HG02970 (cell line): ENCODE measurements around the gene RPL36A.
A peak's percentile ranks its signal among the peaks of the same experiment; 100 is the strongest.

Source experiments
- ATAC-seq: cut with Tn5 transposase; IDR thresholded peaks from one replicate; pipeline ENCODE4 v1.9.1; 2021; ENCODE audit warnings: mild to moderate bottlenecking, moderate library complexity, moderate number of reproducible peaks; ENCODE audit not compliant: unreplicated experiment, low FRiP score

The RPL36A gene

DNA sequence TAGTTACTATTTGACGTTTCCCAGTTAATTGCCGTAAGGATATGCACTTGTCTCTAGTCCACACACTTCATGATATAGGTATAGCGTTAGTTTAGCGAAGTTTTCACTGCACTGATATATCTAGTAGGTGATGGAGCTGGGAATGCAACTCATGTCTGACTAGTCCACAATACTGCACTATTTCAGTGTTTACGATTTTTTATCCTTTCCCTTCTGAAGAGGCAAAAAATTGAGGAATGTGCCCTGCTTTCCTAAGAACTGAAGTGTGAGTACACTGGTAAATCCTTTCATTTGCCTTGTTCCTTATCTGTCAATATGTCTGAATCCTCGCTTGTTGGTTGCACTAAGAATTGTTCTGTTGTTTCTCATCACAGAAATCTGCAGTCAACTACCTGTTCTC lies 1.0 kb downstream of the RPL36A start:
- ATAC-seq, result no peak

DNA sequence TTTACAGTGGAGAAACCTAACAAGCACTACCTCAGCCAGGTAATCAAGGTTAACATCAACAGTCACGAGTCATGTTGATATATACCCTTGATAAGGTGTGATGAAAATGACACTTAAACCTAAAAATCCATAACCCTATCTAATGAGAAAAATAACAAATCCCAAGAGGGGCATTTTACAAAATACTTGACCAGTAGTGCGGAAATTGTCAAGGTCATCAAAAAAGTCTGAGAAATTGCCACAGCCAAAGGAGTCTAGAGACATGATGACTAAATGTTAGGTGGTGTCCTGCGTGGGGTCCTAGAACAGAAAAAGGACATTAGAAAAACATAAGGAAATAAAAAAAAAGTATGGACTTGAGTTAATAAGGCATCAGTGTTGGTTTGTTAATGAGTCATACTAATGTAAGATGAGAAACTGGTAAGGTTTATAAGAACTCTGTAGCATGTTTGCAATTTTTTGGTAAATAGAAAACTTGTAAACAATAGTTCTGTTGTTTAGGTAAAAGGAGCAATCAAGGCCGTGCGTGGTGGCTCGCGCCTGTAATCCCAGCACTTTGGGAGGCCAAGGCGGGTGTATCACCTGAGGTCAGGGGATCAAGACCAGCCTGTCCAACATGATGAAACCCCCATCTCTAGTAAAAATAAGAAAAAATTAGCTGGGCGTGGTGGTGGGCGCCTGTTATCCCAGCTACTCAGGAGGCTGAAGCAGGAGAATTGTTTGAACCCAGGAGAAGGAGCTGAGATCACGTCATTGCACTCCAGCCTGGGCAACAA lies 2.9 kb downstream of the RPL36A start:
- no peak for ATAC-seq

DNA sequence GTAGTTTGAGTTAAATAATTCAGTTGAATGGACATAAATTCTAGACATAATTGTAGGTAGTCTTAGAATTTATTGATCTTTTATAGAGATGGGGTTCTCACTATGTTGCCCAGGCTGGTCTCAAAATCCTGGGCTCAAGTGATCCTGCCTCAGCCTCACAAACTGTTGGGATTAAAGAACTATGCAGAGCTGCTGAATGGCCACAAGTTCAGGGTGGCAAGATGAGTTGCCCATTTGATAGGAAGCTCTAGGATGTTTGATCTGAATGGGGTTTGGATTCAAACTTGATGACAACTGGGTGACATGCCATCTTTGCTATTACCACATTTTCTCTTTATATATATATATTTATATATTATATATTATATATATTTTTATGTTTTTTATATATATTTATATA lies 3.6 kb downstream of the RPL36A start:
- no peak for ATAC-seq

DNA sequence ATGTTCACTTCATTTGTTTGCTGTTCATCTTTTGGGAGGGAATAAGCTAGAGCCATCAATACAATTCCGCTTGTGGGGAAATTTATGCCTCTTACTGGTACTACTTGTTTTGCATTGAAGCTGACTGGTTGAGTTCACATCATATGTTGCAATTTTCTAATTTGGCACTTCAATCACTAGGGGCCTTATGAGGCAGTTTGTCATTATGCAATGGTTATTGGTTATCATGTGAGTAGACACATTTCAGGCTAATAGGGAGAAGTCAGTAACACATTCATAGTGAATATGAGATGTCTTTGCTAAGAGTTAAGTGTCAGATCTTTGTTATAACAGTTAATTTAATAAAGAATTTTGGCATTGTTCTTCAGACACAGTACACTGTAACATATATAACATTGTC lies 5.0 kb downstream of the RPL36A start:
- no peak for ATAC-seq

DNA sequence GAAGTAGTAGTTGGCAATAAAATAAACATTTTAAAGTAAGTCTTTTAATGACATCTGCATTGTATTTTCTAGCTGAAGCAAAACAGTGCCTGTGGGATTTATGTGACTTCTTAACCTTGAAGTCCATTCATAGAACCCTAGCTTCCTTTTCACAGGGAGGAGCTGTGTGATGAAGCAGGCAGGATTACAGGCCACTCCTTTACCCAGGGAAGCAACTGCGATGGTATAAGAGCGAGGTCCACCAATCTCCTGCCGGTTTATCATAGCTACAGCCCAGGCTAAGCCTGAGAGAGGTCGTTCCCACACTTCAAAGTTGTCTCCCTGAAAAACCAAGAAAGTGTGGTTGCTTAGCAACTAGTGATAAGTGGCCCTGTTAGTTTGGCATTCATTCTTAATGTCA lies 7.0 kb downstream of the RPL36A start:
- ATAC-seq, result no peak

DNA sequence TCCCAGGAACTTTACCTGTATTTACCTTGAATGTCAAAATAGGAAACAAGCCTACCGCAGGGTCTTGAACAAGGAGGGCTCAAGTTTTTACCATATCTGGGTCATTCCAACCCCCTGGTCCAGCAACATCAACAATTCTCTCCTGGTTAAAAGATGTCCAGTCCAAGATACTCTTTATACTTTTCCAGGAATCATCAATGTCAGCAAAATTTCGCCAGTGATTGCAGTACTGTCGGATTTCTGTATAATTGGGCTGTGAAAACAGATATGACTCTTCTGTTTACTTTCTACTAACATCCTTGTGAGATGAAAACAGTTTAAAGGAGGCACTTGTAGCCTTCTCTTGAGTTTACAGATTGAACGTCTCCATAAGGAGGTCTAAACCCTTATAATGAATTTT lies 7.9 kb downstream of the RPL36A start:
- no peak for ATAC-seq

DNA sequence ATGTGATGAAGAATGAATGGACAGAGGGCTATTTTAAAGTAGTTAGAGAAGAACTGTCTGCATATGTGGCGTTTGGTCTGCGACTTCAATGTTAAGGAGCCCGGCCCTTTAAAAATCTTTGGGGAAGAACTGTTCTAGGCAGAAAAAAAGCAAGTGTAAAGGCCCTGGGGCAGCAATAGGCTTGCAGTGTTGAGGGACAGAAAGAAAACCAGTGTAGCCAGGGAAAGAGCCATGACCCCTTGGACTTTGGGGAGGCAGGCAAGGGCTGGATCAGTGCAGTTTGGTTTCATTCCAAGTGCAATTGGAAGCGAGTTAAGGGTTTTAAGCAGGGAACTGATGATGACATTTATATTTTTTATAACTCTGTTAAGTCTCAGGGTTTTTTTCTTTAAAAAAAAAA lies 9.0 kb downstream of the RPL36A start:
- no peak for ATAC-seq

DNA sequence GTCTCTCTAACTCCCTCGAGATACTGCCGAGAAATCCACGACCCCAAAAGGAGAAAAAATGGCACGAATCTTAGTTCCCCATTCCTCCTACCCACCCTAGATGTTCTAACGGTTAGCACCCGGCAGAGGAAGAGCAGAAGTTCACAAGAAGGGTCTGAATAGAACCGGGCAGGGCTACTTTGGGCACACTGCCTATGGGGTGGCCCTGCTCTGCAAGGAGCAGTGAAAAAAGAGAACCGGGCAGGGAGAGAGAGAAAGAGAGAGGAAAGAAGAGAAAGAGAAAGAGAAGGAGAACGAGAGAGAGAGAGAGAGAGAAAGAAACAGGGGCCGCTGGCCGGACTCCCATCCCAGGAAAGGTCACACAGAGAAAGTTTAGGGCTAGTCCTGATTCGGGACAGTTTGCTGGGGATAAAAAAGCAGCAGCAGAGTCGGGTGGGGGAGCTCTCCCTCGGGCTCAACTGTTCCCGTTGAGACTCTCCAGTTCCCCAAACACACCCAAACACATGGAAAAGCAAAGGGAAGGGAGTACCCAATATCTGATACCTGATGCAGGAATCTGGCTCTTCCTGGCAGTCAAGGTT lies 16.4 kb downstream of the RPL36A start:
- ATAC-seq, result no peak

DNA sequence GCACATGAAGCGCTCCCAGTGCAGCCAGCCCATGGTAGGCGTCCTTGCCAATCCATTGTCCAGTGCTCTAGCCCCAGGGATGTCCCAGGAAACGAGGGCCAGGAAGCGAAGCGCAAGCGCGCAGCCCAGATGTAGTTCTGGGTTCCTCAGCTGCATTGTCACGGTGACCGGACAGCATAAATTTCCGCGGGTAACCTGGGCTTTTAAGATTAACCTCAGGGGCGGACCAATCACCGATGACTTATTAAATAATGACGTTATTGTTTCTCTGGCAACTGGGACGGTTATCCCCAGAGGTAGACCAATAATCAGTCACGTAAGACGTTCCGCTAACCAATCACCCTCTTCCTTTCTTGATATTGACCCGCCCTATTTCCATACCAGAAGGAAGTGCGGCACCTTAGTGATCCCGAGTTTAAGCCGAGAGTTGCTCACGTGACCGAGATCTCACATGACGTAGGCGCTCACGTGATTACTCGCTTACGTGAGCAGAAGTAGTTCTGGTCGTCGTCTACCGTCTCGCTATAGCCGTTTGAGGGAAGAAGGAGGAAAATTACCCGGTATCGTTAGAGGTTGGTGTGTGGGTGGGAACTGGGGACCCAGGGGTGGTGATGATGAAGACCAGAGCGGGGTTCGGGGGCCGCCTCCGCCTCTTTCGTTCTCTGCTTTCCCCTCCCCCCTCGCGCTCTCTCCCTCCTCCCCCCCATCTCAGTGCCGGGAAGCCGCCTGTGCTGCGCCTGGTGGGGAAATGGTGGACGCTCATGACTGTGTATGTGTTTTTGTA lies 17.1 kb downstream of the RPL36A start, which contains the start of the genes GLA and HNRNPH2:
TSS of gene GLA (minus strand) at position 178 of the 784 bp plus-strand sequence. CDS start at position 156, 22 bp downstream.
TSS of gene HNRNPH2 (plus strand) at position 475 of the 784 bp plus-strand sequence. CDS start 3,767 bp downstream, outside the sequence.
- ATAC-seq, result peak; percentile 97

DNA sequence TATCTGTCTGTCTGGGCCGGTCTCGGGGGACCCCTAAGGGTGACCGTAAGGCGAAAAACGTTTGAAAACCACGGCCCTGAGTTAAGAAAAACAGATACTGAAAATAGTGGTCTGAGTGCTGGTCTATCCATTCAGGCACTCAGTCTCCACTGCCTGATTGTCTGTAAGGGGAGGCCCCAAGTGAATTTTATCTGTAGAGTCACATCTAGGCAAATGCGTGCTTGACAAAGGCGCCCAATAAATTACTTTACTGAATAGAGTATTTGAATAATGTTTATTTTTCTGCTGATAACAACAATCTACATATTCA lies 17.7 kb downstream of the RPL36A start:
- ATAC-seq, result no peak

DNA sequence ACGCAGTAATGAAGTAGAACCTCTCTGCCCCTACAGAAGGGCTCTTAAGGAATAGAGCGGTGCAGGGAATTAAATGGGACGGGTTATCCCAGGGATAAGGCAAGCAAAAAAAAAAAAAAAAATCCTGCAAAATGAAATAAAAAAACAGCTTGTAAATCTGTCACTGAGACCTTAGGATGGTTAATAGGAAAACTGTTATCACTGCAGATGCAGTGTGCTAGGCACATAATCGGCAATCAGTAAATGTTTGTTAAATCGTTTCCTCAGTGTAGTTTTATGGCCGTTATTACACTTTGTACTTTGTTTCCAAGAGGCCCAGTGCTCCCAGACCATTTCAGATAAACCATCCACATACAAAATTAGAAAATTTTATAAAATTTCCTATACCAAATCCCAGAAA lies 18.2 kb downstream of the RPL36A start:
- ATAC-seq, result no peak

DNA sequence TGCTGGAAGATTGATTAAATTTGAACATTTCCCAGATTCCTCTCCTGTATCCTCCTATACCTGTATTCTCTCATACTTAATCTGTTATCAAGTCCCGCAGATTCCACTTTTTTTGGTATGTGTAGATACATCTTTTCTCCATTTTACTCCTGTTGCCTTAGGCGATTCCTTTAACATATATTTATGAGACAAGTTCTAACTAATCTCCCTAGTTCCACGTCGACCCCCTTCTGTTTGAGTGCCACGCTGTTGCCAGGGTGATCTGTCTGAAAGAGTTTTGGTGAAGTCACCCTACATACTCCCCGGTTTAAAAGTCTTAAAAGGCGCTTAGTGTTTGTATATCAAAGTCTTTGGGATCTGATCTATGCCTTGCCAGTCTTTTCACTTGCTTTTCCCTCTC lies 19.6 kb downstream of the RPL36A start:
- ATAC-seq, result no peak

DNA sequence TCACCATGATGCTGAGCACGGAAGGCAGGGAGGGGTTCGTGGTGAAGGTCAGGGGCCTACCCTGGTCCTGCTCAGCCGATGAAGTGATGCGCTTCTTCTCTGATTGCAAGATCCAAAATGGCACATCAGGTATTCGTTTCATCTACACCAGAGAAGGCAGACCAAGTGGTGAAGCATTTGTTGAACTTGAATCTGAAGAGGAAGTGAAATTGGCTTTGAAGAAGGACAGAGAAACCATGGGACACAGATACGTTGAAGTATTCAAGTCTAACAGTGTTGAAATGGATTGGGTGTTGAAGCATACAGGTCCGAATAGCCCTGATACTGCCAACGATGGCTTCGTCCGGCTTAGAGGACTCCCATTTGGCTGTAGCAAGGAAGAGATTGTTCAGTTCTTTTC lies 21.2 kb downstream of the RPL36A start:
- ATAC-seq, result no peak

DNA sequence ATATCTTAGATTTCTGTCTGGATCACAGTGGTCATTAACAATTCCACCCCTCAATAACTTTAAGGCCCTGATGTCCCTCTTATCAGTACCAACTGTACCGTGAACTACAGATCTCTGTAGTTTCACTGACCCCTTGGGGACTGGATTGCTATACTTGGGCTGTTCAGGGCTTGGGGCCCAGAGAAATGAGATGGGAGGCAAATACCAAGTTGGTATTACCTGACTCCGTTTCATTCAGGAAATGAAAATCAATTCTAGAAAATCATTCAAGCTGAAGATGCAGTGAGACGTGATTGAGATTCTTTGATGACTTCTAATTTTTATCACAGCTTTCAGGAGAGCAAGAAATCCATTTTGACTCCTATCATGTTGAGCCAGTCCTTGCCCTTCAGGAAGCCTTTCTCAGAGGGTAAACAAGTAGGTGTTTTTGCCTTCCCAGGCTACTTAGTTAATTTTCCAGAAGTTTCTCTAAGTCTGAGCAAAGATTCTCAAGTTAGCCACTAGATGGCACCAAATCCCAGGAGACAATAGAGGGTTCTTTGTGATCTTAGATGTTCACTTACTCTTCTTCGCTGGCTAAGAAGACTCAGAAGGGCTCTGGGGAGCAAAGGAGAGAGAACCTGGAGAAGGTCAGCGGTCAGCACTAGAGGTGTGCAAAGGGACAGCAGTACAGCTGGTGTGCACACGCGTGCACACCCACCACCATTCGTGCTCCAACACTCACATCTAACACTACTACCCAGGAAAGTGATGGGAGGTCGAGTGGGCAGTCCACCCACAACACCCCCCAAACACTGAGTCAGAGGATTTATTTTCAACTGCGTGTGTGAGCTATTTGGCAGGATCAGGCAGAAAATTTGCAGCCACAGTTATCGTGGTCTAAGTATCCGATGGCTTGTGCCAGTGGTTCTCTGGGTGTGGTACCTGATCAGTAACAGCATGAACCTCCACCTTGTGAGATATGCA lies 24.7 kb downstream of the RPL36A start:
- no peak for ATAC-seq

DNA sequence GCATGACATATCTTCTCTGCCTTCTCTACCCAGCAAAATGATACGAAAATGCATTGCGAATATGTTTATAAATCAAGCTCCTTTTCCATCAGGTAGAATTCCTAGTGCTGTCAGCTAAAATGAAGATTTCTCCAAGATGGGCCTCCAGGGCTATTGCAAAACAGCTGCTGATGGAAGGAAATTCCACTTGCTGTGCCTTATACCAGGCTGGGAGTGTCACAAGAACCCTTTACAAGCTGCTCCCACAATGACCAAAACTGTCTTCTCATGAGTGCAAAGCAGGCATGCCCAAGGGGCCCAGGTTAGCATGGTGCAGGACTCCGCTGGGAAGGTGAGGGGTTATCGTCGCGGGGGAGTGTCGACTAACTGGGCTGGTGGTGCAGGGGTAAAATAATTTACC lies 25.9 kb downstream of the RPL36A start:
- no peak for ATAC-seq

DNA sequence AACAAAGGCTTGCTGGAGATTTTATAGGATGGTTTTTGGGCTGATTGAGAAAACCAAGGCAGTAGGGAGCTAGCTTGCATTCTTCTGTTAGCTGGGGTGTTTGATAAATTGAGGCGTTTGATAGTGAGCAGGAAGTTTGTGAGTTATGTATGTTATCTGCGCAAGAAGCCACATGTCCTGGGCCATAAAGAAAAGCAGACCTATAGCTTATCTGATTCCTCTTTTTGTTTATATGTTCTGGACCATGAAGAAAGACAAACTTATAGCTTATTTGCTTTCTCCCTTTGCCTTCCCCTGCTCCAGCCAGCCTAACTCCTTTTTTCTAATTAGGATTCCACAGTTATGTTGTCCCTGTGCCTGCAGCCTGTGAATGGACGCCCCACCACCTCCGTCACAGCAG lies 26.4 kb downstream of the RPL36A start:
- no peak for ATAC-seq

DNA sequence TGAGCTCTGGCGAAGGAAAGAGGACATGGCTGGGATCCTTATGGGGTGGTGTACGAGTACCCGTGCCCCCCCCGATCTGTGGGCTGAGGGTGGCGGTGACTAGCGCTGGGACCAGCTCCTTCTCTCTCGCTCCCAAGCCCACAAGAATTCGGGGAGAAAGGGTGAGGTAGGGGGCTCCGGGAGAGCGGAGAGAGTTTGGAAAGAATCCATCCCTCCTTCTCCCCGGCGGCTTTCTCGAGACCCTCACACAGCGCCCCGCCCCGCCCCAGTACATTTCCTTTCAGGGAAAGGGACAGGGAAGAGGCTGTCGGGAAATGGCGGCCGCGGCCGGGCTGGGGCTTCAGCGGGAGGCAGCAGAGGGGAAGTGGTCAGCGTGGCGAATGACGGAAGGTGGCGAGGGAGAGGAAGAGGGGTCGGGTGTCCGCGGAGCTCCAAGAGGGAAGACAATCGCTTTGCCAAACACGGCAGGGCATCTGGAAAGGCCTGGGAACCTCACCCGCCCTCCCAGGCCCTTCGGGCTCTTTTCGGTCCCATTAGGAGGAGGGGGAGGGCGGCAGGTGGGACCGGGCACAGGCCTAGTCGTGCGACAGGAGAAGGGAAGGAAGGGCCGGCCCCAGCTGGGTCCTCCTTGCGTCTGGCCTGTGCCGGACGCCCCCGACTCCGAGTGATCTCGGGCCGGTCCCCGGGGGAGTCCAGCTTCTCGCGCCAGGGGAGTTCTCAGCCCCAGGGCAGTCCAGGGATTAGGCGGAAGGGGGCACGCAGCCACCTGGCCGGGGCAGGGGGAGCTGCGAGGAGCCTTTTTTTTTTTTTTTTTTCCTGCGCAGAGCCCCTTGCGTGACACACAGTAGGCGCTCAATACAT lies 27.4 kb downstream of the RPL36A start:
- ATAC-seq, result no peak

DNA sequence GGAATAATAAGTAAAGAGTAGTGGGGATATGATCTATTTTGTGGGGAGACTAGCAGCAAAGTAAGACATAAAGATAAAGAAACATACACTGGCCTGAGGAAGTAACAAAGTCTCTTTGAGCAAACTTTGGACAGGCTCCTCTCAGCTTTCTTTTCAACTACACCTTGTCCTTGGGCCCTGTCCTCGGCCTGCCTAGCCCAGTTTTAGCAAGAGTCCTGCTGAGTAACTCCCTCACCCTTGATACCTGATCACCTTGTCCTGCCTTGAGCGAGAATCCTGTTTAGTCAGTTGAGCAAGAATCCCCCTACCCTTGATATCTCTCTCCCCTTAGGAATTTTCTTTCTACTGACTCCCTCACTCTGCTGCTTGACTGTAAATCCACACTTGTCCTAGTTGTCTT lies 28.7 kb downstream of the RPL36A start:
- no peak for ATAC-seq

DNA sequence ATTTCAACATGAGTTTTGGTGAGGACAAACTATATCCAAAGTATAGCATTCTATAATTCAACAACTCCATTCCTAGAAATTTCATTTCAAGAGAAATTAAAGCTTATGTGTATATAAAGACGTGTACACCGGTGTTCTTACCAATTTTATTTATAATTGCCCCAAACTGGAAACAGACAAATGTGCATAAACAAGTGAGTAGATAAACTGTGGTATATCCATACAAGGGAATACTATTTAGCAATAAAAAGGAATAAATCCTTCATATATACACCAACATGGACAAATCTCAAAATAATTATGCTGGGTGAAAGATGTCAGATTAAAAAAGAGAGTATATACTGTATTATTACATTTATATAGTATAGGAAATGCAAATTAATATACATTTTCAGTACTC lies 37.1 kb downstream of the RPL36A start:
- no peak for ATAC-seq

DNA sequence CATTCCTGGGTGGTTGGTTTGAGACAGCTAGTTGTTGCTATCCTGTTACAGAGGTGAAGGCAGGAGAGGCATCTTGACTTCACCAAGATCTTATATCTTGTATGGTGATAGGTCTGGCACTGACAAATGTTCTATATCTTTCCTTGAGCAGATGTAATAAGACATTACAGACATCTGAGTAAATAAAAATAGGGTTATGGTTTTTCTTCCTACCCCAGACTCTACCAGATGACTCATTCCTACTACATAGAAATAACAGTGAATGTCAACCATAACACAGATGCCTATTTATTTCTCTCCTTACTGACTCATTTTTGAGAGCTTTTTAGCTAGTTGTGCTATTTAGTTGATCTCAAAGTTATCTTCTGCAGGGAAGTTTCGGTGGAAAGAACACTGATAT lies 39.1 kb downstream of the RPL36A start:
- ATAC-seq, result no peak
